HG02763 (cell line): ENCODE results near the gene MARS1.

Experiments used
- ATAC-seq: cut with Tn5 transposase; IDR thresholded peaks from one replicate; pipeline ENCODE4 v1.9.1; 2021; ENCODE audit warnings: mild to moderate bottlenecking, moderate library complexity; ENCODE audit not compliant: unreplicated experiment

Gene MARS1

DNA sequence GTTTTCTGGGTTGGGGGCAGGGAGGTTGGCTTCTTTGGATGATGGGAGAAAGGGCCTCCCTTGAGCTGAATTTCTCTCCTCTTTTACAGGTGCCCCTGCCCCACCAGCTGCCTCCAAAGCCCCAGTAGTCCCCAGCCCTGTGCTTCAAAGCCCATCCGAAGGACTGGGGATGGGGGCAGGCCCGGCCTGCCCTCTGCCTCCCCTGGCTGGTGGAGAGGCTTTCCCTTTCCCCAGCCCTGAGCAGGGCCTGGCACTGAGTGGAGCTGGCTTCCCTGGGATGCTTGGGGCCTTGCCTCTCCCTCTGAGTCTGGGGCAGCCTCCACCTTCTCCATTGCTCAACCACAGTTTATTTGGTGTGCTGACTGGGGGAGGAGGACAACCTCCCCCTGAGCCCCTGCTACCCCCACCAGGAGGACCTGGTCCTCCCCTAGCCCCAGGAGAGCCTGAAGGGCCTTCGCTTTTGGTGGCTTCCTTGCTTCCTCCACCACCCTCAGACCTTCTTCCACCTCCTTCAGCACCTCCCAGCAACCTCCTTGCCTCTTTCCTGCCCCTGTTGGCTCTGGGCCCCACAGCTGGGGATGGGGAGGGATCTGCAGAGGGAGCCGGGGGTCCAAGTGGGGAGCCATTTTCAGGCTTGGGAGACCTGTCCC, 38.7 kb downstream of the MARS1 start:
- ATAC-seq: no peak

DNA sequence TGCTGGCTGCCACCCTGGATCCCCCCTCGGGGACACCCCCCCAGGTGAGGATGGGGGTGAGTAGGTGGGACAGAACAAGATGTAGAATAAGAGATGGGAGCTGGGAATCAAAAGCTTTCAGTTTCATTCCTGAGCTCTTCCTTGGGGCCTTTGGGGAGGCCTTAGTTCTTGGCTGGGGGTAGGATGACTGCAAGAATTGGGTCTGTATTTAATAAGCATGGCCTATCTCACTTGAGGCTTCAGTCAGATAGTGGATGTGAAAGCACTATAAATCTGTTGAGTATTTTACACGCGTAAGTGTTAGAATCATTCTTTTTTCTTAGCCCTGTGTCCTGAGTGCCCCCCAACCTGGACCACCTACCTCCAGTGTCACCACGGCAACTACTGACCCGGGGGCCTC, 39.3 kb downstream of the MARS1 start:
- no peak for ATAC-seq

DNA sequence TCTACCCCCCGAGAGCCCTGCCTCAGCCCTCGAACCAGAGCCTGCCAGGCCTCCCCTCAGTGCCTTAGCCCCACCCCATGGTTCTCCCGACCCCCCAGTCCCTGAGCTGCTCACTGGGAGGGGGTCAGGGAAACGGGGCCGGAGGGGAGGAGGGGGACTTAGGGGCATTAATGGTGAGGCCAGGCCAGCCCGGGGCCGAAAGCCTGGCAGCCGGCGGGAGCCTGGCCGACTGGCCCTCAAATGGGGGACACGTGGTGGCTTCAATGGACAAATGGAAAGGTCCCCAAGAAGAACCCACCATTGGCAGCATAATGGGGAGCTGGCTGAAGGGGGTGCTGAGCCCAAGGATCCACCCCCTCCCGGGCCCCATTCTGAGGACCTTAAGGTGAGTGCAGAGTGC, 40.3 kb downstream of the MARS1 start:
- ATAC-seq: no peak

DNA sequence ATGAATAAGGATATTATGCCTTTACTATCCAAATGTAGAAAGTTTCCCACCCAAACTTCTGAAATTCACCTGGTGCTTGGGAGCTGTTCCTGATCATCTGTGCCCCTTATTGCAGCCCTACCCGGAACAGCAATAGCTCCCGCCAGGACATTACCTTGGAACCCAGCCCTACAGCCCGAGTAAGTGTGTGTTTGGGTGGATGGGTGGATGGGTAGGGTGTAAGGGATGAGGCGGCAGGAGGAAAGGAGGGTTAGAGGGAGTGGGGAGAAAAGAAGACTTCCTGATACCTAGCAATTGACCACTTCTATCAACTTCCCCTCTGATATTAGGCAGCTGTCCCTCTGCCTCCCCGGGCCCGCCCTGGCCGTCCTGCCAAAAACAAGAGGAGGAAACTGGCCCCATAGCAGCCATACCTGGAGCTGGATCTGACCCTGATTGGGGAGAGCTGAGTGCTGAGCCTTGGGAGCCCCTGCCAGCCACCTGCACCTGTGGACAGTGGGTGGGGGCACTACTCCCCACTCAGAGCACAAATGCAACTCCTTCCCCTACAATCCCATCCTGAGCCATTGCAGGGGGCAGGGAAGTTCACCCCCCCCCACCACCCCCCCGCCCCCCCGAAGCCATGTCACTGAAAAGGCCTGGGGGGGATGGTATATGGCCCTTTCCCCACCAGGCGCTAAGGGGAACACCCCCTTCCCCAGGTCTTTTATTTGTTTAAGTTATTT, 41.1 kb downstream of the MARS1 start:
- ATAC-seq: no peak

DNA sequence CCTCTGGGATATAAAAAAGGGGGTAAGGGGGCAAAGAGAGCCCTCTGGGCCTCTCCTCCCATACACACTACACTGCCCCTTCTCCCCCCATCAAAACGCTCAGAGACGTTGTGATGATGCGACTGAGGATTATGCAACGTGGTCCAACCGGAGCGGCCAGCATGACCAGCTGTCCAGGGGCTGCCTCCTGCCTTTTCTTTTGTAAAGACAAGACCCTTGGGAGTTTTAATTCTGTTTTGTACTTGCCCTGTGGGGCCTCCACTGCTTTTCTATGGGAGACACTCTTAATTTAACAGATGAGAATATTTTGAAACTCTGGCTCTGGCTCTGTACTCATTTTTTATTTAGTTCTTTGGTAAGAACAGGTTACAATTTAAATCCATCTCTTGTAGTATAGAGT, 42.0 kb downstream of the MARS1 start:
- no peak for ATAC-seq

DNA sequence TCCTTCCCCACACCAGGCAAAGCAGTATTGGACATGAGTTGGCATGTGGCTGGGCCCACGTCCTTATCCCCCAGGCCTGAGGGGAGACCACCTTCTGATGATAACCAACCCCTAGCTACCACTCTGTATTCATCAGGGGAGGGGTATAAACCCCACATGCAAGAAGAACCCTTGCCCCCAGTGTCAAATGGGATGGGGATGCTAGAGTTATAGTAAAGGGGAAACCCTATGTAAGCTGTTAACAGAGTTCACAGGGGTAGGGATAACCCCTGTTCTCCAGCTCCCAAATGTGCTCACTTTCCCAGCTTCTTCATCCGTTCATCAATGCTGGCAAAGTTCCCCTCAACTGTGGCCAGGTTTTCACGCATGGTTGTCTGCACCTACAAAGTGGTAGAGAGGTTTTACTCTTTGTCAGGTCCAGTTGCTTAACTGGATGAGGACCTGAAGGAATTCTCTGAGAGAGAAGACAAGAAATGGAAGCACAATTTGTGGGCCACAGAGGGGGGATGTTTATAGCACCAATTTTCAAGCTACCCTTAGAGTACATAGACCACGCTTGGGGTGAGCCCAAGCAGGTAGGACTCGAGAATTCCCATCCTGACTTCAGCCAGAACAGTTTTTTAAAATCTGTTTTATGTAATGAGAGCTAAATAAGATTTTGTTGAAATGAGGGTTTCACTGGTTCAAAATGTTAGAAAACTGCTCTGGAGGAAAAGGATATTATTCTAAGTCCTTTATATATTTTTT, 42.7 kb downstream of the MARS1 start:
- no peak for ATAC-seq

DNA sequence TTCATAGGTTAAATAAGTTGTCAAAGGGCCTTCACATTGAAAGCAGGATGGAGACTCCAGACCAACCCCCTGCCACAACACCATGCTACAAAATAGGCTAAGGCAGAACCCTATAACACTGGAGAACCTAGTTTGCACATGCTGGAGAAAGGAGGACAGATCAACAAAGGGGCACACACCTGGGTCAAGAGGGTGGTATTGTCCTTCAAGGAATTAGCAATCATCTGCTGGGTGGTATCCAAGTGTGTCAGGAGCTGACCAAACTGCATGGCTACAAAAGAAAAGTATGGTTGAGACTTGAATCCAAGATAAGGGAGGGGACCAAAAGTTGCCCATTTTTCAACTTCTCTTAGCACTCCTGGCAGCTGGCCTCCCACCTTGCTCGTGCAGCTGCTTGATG, 44.0 kb downstream of the MARS1 start:
- no peak for ATAC-seq

DNA sequence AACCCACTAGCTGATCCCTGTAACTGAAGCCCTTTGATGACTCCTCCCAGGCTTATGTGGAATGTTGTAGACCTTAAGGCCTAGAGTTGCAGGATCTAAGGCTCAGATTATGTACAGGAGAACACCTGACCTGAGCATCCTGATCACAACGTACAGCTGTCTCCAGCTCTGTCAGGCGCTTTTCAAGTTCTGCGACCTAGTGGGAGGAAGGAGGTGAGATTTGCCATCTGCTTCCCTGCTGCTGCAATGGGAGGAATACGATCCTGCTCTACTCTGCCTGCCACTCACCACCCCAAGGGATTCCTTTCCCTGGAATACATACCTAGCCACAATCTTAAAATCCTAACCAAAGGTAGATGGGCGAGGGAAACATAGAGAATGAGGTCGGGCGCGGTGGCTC, 45.2 kb downstream of the MARS1 start:
- ATAC-seq: no peak

DNA sequence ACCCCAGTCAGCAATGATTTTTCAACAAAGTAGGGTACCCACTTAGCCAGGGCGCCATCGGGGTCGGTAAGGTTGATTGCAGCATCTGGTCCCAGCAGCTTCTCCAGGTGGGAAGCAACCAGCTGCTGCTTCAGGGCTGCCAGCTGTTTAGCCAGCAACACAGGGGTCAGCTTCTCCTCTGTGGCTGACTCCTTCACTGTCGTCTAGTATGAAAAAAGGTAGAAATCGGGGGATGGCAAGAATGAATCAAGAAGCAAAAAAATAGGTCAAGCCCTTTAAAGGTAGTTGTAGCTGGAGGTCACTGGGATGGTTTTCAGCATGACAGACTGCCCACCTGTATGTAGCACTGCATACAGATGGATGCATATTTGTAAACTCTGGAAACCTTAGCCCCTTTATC, 46.4 kb downstream of the MARS1 start:
- no peak for ATAC-seq

DNA sequence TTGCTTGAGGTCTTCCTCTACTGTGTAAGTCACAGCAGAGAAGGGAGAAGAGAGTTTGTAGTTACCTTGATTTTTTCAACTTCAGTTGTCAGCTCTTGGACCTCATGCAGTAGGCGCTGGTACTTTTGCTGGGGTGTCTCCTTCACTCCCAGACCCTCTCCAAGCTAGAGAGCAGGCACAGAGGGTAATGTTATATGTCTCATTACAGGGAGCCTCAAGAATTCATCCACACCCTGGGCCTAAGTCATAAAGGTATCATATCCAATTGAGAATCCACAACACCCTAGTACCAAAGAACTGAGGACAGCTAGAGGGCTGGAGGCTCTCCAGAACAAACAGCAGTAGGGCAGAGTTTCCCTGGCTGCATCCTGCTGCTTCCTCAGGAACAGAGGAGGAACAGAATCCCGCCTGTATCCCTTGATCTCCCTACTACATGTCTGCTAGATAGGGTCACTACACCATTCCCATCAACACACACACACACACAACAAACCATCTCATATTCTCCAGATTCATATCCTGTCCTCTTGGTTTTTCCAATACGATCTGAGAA, 47.2 kb downstream of the MARS1 start:
- no peak for ATAC-seq

DNA sequence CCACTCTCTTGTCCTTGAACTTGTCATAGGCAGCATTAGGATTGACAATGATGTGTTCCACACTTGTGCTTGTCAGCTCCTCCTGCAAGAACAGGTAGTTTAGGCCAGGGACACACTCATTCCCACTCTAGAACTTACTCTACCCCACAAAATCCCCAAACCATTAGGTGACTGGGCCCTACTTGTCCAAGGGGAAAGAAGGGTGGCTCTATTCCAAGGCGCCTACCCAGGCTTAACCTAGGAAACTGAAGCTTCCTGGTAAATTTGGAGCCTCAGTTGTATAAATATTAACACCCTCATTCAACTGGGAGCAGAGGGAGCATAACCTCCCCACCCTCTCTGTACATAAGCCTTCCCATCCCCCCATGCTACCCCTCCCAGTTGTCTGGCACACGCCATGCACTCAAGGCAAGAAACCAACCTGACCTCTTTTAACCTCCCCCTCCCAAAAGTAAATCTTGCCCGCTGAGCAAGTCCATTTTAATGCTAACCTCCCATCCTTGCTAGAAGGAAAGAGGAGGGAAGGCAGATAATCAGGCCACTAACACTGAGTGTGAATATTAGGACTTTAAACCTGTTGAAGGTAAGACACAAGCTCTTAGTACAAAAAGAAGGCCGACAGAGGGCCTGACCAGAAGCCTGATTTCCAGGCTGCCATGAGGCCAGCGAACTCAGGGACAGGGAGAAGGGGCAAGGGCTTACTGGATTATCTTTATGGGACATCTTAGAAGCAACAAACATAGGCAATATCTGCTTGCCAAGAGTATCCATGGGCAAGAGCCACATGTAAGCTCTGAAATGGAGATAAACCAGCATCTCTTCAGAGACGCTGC, 48.1 kb downstream of the MARS1 start:
- ATAC-seq: no peak

DNA sequence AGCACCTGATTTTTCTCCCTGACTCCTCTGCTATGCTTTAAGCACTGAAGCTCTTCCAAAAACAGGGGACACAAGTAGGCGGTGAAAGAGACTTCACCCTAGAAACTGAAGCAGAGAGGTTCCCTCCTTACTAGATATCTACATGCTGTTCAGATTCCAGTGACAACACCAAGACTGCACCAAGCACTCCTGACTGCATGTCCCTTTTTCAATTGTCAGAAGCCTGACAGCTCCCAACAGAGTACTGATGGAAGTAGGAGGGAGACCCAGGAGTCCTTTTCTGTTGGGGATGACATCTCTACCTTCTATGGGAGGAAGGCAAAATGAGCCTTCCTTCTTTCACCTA, 48.7 kb downstream of the MARS1 start:
- no peak for ATAC-seq

DNA sequence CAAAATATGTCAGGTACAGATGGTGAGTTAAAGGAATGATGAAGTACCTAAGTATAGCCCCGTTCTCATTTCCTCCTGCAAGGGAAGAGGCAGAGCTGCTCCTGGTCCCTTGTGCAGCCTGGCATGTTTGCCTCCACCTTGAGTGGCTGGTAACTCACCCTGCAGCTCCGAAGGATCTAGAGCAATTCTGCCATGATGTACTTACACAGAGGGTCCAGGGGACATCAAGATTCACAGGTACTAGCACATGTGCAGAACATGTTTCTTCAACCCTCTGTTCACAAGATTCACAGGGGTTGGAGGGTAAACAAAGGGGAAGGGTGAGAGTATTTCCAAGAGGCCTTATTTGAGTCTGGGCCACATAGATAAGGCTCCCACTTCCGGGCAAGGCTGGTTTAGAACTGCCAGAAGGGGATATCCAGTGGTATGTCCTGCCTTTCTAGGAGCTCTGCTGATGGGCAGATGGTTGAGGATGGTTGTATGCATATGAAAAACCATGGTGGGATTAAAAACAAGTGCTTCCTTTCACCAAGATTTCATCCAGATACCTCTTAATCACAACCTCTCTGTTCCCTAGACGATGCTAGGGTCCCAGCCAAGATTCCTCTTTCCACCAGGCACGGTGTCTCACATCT, 51.4 kb downstream of the MARS1 start:
- no peak for ATAC-seq

DNA sequence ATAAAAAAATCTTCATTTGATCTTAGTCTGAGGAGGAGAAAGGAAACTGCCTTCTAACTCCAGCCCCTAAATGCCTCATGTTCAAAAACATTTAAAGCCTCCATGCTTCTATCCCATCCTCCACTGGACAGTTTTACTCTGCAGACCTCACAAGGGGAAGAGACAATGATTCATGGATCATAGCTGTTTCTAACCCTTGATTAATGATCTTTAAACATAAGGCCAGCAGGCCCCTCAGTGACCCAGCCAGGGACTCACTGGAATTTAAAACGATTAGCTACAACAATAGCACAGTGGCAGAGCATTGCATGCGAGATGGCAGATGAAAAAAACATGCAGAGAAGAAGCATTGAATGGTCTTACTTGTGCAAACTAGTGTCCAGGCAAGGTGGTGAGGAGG, 53.1 kb downstream of the MARS1 start:
- no peak for ATAC-seq

DNA sequence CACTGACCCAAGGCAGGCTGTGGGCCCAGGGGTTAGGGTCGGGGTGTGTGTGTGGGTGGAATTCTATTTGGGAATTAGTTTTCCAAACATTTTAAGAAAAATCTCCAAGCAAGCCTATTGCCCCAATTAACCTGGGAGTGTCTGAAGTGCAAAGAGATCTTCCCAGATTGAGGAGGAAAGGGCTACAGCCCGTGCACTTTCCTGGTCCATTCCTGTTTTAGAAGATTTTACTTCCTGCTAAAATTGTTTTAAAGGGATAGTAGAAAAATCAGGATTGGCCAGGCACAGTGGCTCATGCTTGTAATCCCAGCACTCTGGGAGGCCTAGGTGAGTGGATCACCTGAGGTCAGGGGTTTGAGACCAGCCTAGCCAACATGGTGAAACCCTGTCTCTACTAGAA, 53.8 kb downstream of the MARS1 start:
- no peak for ATAC-seq

DNA sequence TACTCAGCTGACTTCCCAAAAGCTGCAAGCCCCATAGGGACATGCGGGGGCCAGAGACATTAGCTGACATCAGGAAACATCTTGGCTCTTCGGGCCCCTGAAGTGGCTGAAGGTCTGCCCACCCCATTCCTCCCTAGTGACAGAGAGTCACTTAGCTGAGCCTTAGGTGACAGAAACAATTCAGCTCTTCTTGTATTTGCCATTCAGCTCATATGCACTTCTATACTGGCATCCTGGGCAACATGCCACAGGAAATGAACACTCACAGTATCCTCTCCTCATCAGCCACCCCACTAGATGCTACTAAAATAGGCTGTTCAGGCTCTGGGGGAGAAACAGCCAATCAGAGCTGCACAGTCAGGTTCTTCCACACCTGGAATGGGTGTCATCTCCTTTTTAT, 55.7 kb downstream of the MARS1 start:
- no peak for ATAC-seq

DNA sequence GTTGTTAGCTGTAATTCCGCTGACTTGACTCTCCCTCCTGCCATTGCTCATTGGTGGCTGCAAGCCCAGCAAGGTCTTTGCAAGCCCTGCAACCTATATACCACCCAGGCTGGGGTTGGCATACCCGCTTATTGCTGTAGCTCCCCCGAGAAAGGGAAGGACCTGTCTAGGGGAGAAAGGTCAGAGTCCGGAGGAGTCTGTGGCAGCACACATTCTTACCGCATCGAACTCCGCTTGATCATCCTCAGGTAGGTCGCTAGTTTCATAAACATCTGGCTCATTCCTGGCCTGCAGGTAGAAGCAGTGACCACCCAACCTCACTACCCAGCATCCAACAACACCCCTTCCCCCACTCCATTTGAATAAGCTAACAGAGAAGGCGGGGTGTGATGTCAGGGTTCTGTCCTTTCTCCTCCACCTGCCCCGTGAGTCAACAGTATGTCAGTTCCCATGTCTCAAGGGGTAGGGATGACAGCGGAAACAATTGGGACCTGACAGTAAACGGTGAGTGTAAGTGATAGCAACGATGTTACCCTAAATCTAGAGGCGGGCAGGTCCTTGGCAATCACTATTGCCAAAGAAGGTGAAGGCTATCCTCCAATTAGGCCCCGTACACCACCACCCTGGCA, 58.1 kb downstream of the MARS1 start:
- ATAC-seq: no peak

DNA sequence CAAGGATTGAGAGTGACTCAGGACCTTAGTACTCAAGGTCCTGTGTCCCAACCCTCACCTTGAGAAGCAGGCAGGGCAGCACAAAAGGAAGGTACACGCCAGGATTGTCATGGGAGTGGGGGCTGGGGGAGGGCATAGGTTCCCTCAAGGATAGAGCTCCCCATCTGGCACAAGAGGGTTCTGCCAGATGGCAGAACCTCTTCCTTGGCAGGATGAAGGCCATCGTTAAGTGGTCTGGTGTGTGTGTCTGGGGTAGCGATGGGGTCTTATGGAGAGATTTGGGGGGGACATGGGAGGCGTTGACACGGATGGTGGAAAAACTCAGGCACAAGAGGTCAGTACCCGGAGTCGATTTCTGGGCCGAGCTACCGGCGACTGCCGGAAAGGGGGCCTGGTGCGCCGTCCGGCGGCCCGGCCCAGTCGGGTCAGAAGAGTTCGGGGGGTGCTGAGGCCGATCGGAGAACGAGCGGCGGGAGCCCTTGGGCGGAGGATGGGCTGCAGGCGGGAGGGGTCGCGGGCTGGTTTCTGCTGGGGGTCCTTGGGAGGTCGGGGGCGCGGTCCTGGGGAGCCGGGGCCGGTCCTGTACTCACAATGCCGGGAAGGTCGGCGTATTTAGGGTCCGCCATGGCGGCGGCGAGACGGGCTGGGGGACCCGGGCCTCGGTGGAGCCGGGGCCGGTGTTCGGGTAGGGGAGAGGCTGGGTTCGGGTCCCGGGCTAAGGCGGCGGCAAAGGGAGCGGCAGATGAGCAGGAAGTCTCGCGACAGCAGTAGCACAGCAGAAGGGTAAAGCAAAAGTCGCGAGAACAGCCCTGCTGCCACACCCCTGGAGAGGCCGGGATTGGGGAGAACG, 58.8 kb downstream of the MARS1 start, which contains the start of gene DCTN2:
Gene DCTN2 (minus strand): TSS at position 755 of the 850 bp plus-strand sequence. CDS start 129 bp downstream, at position 626.
- peak; percentile 98 for ATAC-seq
